HG02623 (cell line): ENCODE measurements around the gene CXCL6.

Experiments
- ATAC-seq: cut with Tn5 transposase; IDR thresholded peaks from one replicate; pipeline ENCODE4 v1.9.1; 2021; ENCODE audit warnings: moderate library complexity; ENCODE audit not compliant: unreplicated experiment

Gene CXCL6

GRCh38 chr4:73865431-73866096 is 29.1 kb downstream of the CXCL6 start:
- no peak for ATAC-seq

GRCh38 chr4:73866246-73866645 is 29.8 kb downstream of the CXCL6 start:
- ATAC-seq = no peak

- ATAC-seq = no peak
Measured at GRCh38 chr4:73867783-73868182, 31.3 kb downstream of the CXCL6 start.

- no peak for ATAC-seq
Measured at GRCh38 chr4:73868206-73869129, 32.0 kb downstream of the CXCL6 start.

- no peak for ATAC-seq
Measured at GRCh38 chr4:73869130-73870055, 32.9 kb downstream of the CXCL6 start, which contains the start of gene CXCL1. Gene CXCL1 (plus strand): TSS chr4:73869393. CDS start chr4:73869471, 78 bp downstream.

GRCh38 chr4:73870260-73870659 is 33.8 kb downstream of the CXCL6 start:
- no peak for ATAC-seq

GRCh38 chr4:73870768-73871167 is 34.3 kb downstream of the CXCL6 start:
- ATAC-seq = no peak

- no peak for ATAC-seq
Measured at GRCh38 chr4:73871511-73872310, 35.2 kb downstream of the CXCL6 start.

- ATAC-seq = no peak
Measured at GRCh38 chr4:73872316-73873108, 36.0 kb downstream of the CXCL6 start.

GRCh38 chr4:73874386-73874785 is 37.9 kb downstream of the CXCL6 start:
- no peak for ATAC-seq

- ATAC-seq = no peak
Measured at GRCh38 chr4:73875401-73875800, 38.9 kb downstream of the CXCL6 start.

- ATAC-seq = no peak
Measured at GRCh38 chr4:73883306-73883705, 46.8 kb downstream of the CXCL6 start.

GRCh38 chr4:73885574-73886267 is 49.2 kb downstream of the CXCL6 start:
- ATAC-seq = no peak
